Occipital lobe (tissue), 2 donors: ENCODE results near the gene PSAT1. TPM values are rescaled to one million over a fixed set of nuclear protein-coding genes. Genes with fewer than 3 reads are reported as not detected.

Experiments
- DNase-seq: peaks from one replicate; lab custom pipeline; 2025; lab: John Stamatoyannopoulos, UW
- total RNA-seq: library from RNA; depleted of rRNA; stranded (reverse); fragments of >200 nt; gene quantifications from one replicate; pipeline ENCODE4 v1.2.3, GENCODE V29; 2014

PSAT1 gene
- total RNA-seq, 1 donor from 2014 or later, result 31.8 TPM

GRCh38 chr9:78316166-78316892, 19.4 kb downstream of the PSAT1 start:
- no peak for DNase-seq

- peak; percentile 23 for DNase-seq
Observed at GRCh38 chr9:78319197-78320029, 22.5 kb downstream of the PSAT1 start.

GRCh38 chr9:78320030-78320693, 23.2 kb downstream of the PSAT1 start:
- DNase-seq, result no peak

- DNase-seq, result no peak
Observed at GRCh38 chr9:78320875-78321496, 24.1 kb downstream of the PSAT1 start.

GRCh38 chr9:78321505-78321904, 24.6 kb downstream of the PSAT1 start:
- DNase-seq, result no peak

GRCh38 chr9:78324068-78324650, 27.2 kb downstream of the PSAT1 start:
- DNase-seq, result no peak

- DNase-seq, result no peak
Observed at GRCh38 chr9:78324682-78325081, 27.8 kb downstream of the PSAT1 start.

GRCh38 chr9:78325343-78325742, 28.4 kb downstream of the PSAT1 start:
- peak; percentile 11 for DNase-seq

GRCh38 chr9:78325846-78326360, 29.0 kb downstream of the PSAT1 start:
- no peak for DNase-seq

GRCh38 chr9:78326564-78326963, 29.6 kb downstream of the PSAT1 start:
- DNase-seq, result no peak

- no peak for DNase-seq
Observed at GRCh38 chr9:78332381-78332780, 35.5 kb downstream of the PSAT1 start.

GRCh38 chr9:78348848-78349247, 51.9 kb downstream of the PSAT1 start:
- no peak for DNase-seq

- no peak for DNase-seq
Observed at GRCh38 chr9:78351816-78352215, 54.9 kb downstream of the PSAT1 start.

- DNase-seq, result no peak
Observed at GRCh38 chr9:78354324-78354973, 57.5 kb downstream of the PSAT1 start.

- no peak for DNase-seq
Observed at GRCh38 chr9:78354989-78355388, 58.1 kb downstream of the PSAT1 start.

- DNase-seq, result no peak
Observed at GRCh38 chr9:78356634-78357033, 59.7 kb downstream of the PSAT1 start.

GRCh38 chr9:78357165-78357873, 60.4 kb downstream of the PSAT1 start:
- no peak for DNase-seq

GRCh38 chr9:78358329-78359051, 61.6 kb downstream of the PSAT1 start:
- DNase-seq, result no peak

GRCh38 chr9:78363221-78363620, 66.3 kb downstream of the PSAT1 start:
- DNase-seq, result no peak
